Stimulated activated CD4-positive, alpha-beta T cell treated with anti-CD3 and anti-CD28 coated beads, Interleukin-4, amount 100 ng/mL, for 24 hours (primary cell): ENCODE data around the gene KDM5A.
"Not testable (repeated sequence)": the region's sequence is repeated elsewhere in the genome, so short reads cannot be mapped to it uniquely, and the experiment has no call there.

Experiments
- DNase-seq: peaks from one replicate; pipeline ENCODE4 v3.0.0-alpha.2; 2020

The KDM5A gene

GRCh38 chr12:237026-237815, 151.9 kb downstream of the KDM5A start:
- DNase-seq, result no peak

- DNase-seq, result no peak
Observed at GRCh38 chr12:236445-236844, 152.7 kb downstream of the KDM5A start.

GRCh38 chr12:235967-236366, 153.2 kb downstream of the KDM5A start:
- not testable (repeated sequence) for DNase-seq

- DNase-seq, result no peak
Observed at GRCh38 chr12:234891-235415, 154.2 kb downstream of the KDM5A start.

GRCh38 chr12:234019-234418, 155.1 kb downstream of the KDM5A start:
- DNase-seq, result no peak

- no peak for DNase-seq
Observed at GRCh38 chr12:233615-233968, 155.5 kb downstream of the KDM5A start.

GRCh38 chr12:232731-233614, 156.1 kb downstream of the KDM5A start:
- DNase-seq, result no peak

GRCh38 chr12:230925-231671, 158.0 kb downstream of the KDM5A start:
- DNase-seq, result no peak
